AG09309 (cell line): ENCODE data around the gene TFR2.

Experiments used
- DNase-seq: peaks from one replicate; pipeline ENCODE4 v3.0.0-alpha.2; 2010; ENCODE audit warnings: low read depth
- H3K4me3 ChIP-seq: 2 replicates; pipeline ENCODE4 v1.5.1; 2011; ENCODE audit warnings: mild to moderate bottlenecking, low read depth, low read length, moderate library complexity; ENCODE audit not compliant: control insufficient read depth
- CTCF ChIP-seq: IDR thresholded peaks from 2 replicates; pipeline ENCODE4 v1.5.1; 2011; ENCODE audit warnings: mild to moderate bottlenecking, low read depth, low read length, inconsistent platforms; ENCODE audit not compliant: insufficient read depth, control insufficient read depth; ENCODE audit errors: missing control alignments

TFR2 gene

GRCh38 chr7:100582041-100582579, 59.2 kb downstream of the TFR2 start:
- TF ChIP-seq CTCF, result no peak
- H3K4me3 ChIP-seq, result no peak overlapping the region
- no peak for DNase-seq

GRCh38 chr7:100580466-100581283, 60.7 kb downstream of the TFR2 start:
- no peak overlapping the region for H3K4me3 ChIP-seq
- DNase-seq, result no peak
- no peak for TF ChIP-seq CTCF

GRCh38 chr7:100578246-100579183, 62.8 kb downstream of the TFR2 start:
- no peak for TF ChIP-seq CTCF
- no peak for DNase-seq
- no peak overlapping the region for H3K4me3 ChIP-seq

GRCh38 chr7:100577507-100577906, 63.8 kb downstream of the TFR2 start:
- no peak for DNase-seq
- no peak overlapping the region for H3K4me3 ChIP-seq
- TF ChIP-seq CTCF, result no peak

GRCh38 chr7:100577103-100577502, 64.2 kb downstream of the TFR2 start:
- TF ChIP-seq CTCF, result no peak

GRCh38 chr7:100576384-100576993, 64.9 kb downstream of the TFR2 start:
- no peak for TF ChIP-seq CTCF
- no peak for DNase-seq
- no peak overlapping the region for H3K4me3 ChIP-seq

More at GRCh38 chr7:100577103-100577502, 64.2 kb downstream of the TFR2 start:
- H3K4me3 ChIP-seq, result no peak overlapping the region
- no peak for DNase-seq
